H9 (cell line): Measurements from ENCODE around the gene HLA-DOA. TPM values are rescaled to one million over a fixed set of nuclear protein-coding genes. Genes with fewer than 3 reads are reported as not detected.

Source experiments
- DNase-seq: peaks from one replicate; pipeline ENCODE4 v3.0.0-alpha.2; 2017
- H2AFZ ChIP-seq: one replicate; pipeline ENCODE4 v1.6.1; 2013; ENCODE audit warnings: mild to moderate bottlenecking, low read length, control low read depth, moderate library complexity
- H2AK5ac ChIP-seq: 2 replicates; pipeline ENCODE4 v1.6.1; 2013; ENCODE audit warnings: low read length, control low read depth, mixed read lengths; ENCODE audit not compliant: insufficient read length
- H2BK120ac ChIP-seq: one replicate; pipeline ENCODE4 v1.6.1; 2013; ENCODE audit warnings: low read depth, mild to moderate bottlenecking, low read length, control low read depth, inconsistent platforms; ENCODE audit not compliant: poor library complexity, severe bottlenecking
- H2BK12ac ChIP-seq: 2 replicates; pipeline ENCODE4 v1.6.1; 2013; ENCODE audit warnings: low read length, control low read depth, mixed read lengths, low read depth; ENCODE audit not compliant: insufficient read length
- H2BK15ac ChIP-seq: 2 replicates; pipeline ENCODE4 v1.6.1; 2013; ENCODE audit warnings: low read depth, low read length, control low read depth
- H2BK20ac ChIP-seq: one replicate; pipeline ENCODE4 v1.6.1; 2013; ENCODE audit warnings: low read depth, mild to moderate bottlenecking, low read length, control low read depth, inconsistent platforms; ENCODE audit not compliant: poor library complexity, severe bottlenecking
- H2BK5ac ChIP-seq: 2 replicates; pipeline ENCODE4 v1.6.1; 2013; ENCODE audit warnings: low read length, control low read depth, mixed read lengths; ENCODE audit not compliant: insufficient read length
- H3K14ac ChIP-seq: 2 replicates; pipeline ENCODE4 v1.6.1; 2013; ENCODE audit warnings: low read length, control low read depth; ENCODE audit not compliant: insufficient read depth
- H3K18ac ChIP-seq: 2 replicates; pipeline ENCODE4 v1.6.1; 2013; ENCODE audit warnings: low read depth, mild to moderate bottlenecking, mixed read lengths, low read length, control low read depth; ENCODE audit not compliant: insufficient read length
- H3K23ac ChIP-seq: 2 replicates; pipeline ENCODE4 v1.6.1; 2013; ENCODE audit warnings: low read length, control low read depth, mixed read lengths, low read depth; ENCODE audit not compliant: insufficient read length
- H3K23me2 ChIP-seq: 2 replicates; pipeline ENCODE4 v1.6.1; 2013; ENCODE audit warnings: low read depth, mild to moderate bottlenecking, mixed read lengths, low read length, control low read depth; ENCODE audit not compliant: insufficient read length, poor library complexity, severe bottlenecking
- H3K27ac ChIP-seq: 2 replicates; pipeline ENCODE4 v1.5.1; 2013; ENCODE audit warnings: low read length, control low read depth, mixed read lengths, low read depth; ENCODE audit not compliant: insufficient read length
- H3K27me3 ChIP-seq: 2 replicates; pipeline ENCODE4 v1.6.1; 2013; ENCODE audit warnings: low read length, control low read depth, inconsistent platforms; ENCODE audit not compliant: insufficient read depth
- H3K4ac ChIP-seq: 2 replicates; pipeline ENCODE4 v1.6.1; 2013; ENCODE audit warnings: low read depth, mild to moderate bottlenecking, control low read depth, inconsistent platforms, low read length, moderate library complexity
- H3K4me1 ChIP-seq: 2 replicates; pipeline ENCODE4 v1.6.1; 2013; ENCODE audit warnings: low read length, control low read depth, inconsistent platforms; ENCODE audit not compliant: insufficient read depth
- H3K4me2 ChIP-seq: 2 replicates; pipeline ENCODE4 v1.6.1; 2013; ENCODE audit warnings: low read length, control low read depth, mixed read lengths; ENCODE audit not compliant: insufficient read length, insufficient read depth
- H3K56ac ChIP-seq: 2 replicates; pipeline ENCODE4 v1.6.1; 2013; ENCODE audit warnings: low read depth, mild to moderate bottlenecking, mixed read lengths, low read length, control low read depth; ENCODE audit not compliant: insufficient read length
- H3K79me1 ChIP-seq: 2 replicates; pipeline ENCODE4 v1.6.1; 2013; ENCODE audit warnings: low read depth, mild to moderate bottlenecking, moderate library complexity, low read length, control low read depth, inconsistent platforms; ENCODE audit not compliant: insufficient read depth, poor library complexity, severe bottlenecking
- H3K79me2 ChIP-seq: 2 replicates; pipeline ENCODE4 v1.6.1; 2013; ENCODE audit warnings: low read length, control low read depth, inconsistent platforms; ENCODE audit not compliant: insufficient read depth
- H3K9ac ChIP-seq: 2 replicates; pipeline ENCODE4 v1.6.1; 2013; ENCODE audit warnings: low read length, control low read depth, mixed read lengths; ENCODE audit not compliant: insufficient read length; ENCODE audit errors: extremely low read depth
- H3K9me3 ChIP-seq: one replicate; pipeline ENCODE4 v1.6.1; 2013; ENCODE audit warnings: low read depth, low read length, inconsistent platforms; ENCODE audit not compliant: control insufficient read depth
- H3T11ph ChIP-seq: one replicate; pipeline ENCODE4 v1.6.1; 2013; ENCODE audit warnings: mild to moderate bottlenecking, low read length, control low read depth, inconsistent platforms
- H4K20me1 ChIP-seq: one replicate; pipeline ENCODE4 v1.6.1; 2013; ENCODE audit not compliant: control insufficient read depth, insufficient read length, insufficient read depth
- H4K5ac ChIP-seq: 2 replicates; pipeline ENCODE4 v1.6.1; 2013; ENCODE audit warnings: low read depth, mild to moderate bottlenecking, mixed read lengths, low read length, control low read depth; ENCODE audit not compliant: insufficient read length
- H4K8ac ChIP-seq: replicated peaks from 2 replicates; pipeline ENCODE4 v1.6.1; 2013; ENCODE audit warnings: low read length, control low read depth, mixed read lengths, low read depth; ENCODE audit not compliant: insufficient read length
- H4K91ac ChIP-seq: 2 replicates; pipeline ENCODE4 v1.6.1; 2013; ENCODE audit warnings: low read depth, mild to moderate bottlenecking, moderate library complexity, mixed read lengths, low read length, control low read depth; ENCODE audit not compliant: insufficient read length
- H3K27ac Mint-ChIP-seq, 3 experiments: 2 replicates in 2 of 3; 3 replicates in 1 of 3; pipeline ENCODE4 v1.8.0; 2020 to 2021; ENCODE audit warnings: mixed read lengths in 3 of 3, mild to moderate bottlenecking in 1 of 3, moderate library complexity in 1 of 3
- H3K27me3 Mint-ChIP-seq: 2 replicates; pipeline ENCODE4 v1.8.0; 2021; ENCODE audit warnings: low read depth, mild to moderate bottlenecking, moderate library complexity, mixed read lengths
- H3K36me3 Mint-ChIP-seq, 3 experiments: 2 replicates in 2 of 3; 3 replicates in 1 of 3; pipeline ENCODE4 v1.8.0; 2020 to 2021; ENCODE audit warnings: low read depth in 3 of 3, mixed read lengths in 3 of 3; ENCODE audit not compliant: insufficient read depth in 1 of 3
- H3K4me1 Mint-ChIP-seq, 2 experiments: 2 replicates each; pipeline ENCODE4 v1.8.0; 2020; ENCODE audit warnings: mixed read lengths in 2 of 2
- H3K4me3 Mint-ChIP-seq, 2 experiments: 2 replicates in 1 of 2; 3 replicates in 1 of 2; pipeline ENCODE4 v1.8.0; 2020 to 2021; ENCODE audit warnings: mild to moderate bottlenecking in 2 of 2, mixed read lengths in 2 of 2, moderate library complexity in 1 of 2
- H3K9me3 Mint-ChIP-seq, 2 experiments: 2 replicates in 1 of 2; 3 replicates in 1 of 2; pipeline ENCODE4 v1.8.0; 2020; ENCODE audit warnings: mild to moderate bottlenecking in 2 of 2, mixed read lengths in 2 of 2, moderate library complexity in 1 of 2
- WGBS: extraction: QIAGEN DNeasy Blood & Tissue Kit; methylation state at CpG from one replicate; pipeline ENCODE4 v1.1.7; 2013; ENCODE audit warnings: missing lambda C conversion rate, low lambda C conversion rate, mixed read lengths; ENCODE audit not compliant: insufficient read length; ENCODE audit errors: extremely low coverage; 5-methylcytosine and 5-hydroxymethylcytosine counted together
- total RNA-seq: library from RNA; stranded (reverse); gene quantifications from 2 replicates; pipeline ENCODE4 v1.2.1, GENCODE V29; 2021
- TF ChIP-seq, protein P1 (sequence below): fragments of 200-600 bp; sonication (generic); conservative IDR thresholded peaks from 3 replicates; pipeline ENCODE4 v1.8.0; 2021; ENCODE audit warnings: antibody characterized with exemption, mild to moderate bottlenecking

The HLA-DOA gene
- total RNA-seq, 1 experiment from 2014 or later, result 15.6 TPM

- no CpG with 5 or more reads among the region's 11 CpGs for WGBS
- H4K20me1 ChIP-seq, result no peaks in the 10 kb centered on the region
- no peak overlapping the region for H2BK15ac ChIP-seq
- H3K36me3 Mint-ChIP-seq, result no peaks in the 10 kb centered on the region
- H3T11ph ChIP-seq, result no peak overlapping the region
- no peak overlapping the region for H2AK5ac ChIP-seq
- H3K79me2 ChIP-seq, result no peaks in the 10 kb centered on the region; the same call in 1 of the 2 replicates
- H3K9me3 ChIP-seq, result no peaks in the 10 kb centered on the region
- no peak overlapping the region for H3K23ac ChIP-seq
- no peak overlapping the region for H2BK20ac ChIP-seq
- H3K4me1 ChIP-seq, result no peaks in the 10 kb centered on the region; the same call in 1 of the 2 replicates
- TF ChIP-seq, protein P1, sequence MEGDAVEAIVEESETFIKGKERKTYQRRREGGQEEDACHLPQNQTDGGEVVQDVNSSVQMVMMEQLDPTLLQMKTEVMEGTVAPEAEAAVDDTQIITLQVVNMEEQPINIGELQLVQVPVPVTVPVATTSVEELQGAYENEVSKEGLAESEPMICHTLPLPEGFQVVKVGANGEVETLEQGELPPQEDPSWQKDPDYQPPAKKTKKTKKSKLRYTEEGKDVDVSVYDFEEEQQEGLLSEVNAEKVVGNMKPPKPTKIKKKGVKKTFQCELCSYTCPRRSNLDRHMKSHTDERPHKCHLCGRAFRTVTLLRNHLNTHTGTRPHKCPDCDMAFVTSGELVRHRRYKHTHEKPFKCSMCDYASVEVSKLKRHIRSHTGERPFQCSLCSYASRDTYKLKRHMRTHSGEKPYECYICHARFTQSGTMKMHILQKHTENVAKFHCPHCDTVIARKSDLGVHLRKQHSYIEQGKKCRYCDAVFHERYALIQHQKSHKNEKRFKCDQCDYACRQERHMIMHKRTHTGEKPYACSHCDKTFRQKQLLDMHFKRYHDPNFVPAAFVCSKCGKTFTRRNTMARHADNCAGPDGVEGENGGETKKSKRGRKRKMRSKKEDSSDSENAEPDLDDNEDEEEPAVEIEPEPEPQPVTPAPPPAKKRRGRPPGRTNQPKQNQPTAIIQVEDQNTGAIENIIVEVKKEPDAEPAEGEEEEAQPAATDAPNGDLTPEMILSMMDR, result no peak
- H3K56ac ChIP-seq, result no peak overlapping the region
- peaks cover 2% of the 10 kb centered on the region; the same call in 1 of the 2 replicates for H3K27me3 Mint-ChIP-seq
- H4K91ac ChIP-seq, result no peak overlapping the region
- H3K18ac ChIP-seq, result no peak overlapping the region
- H3K14ac ChIP-seq, result no peak overlapping the region
- H4K8ac ChIP-seq, result no peak overlapping the region
- H3K4me2 ChIP-seq, result no peak overlapping the region
- no peak overlapping the region for H3K27ac Mint-ChIP-seq
- H3K79me1 ChIP-seq, result no peaks in the 10 kb centered on the region
- no peak overlapping the region for H3K9ac ChIP-seq
- H2BK12ac ChIP-seq, result no peak overlapping the region
- H3K9me3 Mint-ChIP-seq, result no peaks in the 10 kb centered on the region; a peak in 1 of 5 replicates
- no peaks in the 10 kb centered on the region for H3K27me3 ChIP-seq
- no peak overlapping the region for H2BK5ac ChIP-seq
- H3K4me3 Mint-ChIP-seq, result no peak overlapping the region
- no peak overlapping the region for H2AFZ ChIP-seq
- H3K4ac ChIP-seq, result no peak overlapping the region
- no peak overlapping the region for H2BK120ac ChIP-seq
- peaks cover 7 to 13% of the 10 kb centered on the region in 2 experiments for H3K4me1 Mint-ChIP-seq
- H3K27ac ChIP-seq, result no peak overlapping the region
- no peaks in the 10 kb centered on the region for H3K23me2 ChIP-seq
- no peak overlapping the region for H4K5ac ChIP-seq
- DNase-seq, result no peak
Observed at GRCh38 chr6:33015798-33016197, 6.4 kb upstream of the HLA-DOA start.
